HEK293 (cell line): Measurements from ENCODE around the gene PROSER3.

Experiments used
- HOXC10 ChIP-seq: sonication (generic); formaldehyde crosslinking; IDR thresholded peaks from 2 replicates; pipeline ENCODE4 v1.8.1; 2023; ENCODE audit warnings: mild to moderate bottlenecking, missing genetic modification reagents
- KLF7 ChIP-seq: fragments of 450-650 bp; formaldehyde crosslinking; IDR thresholded peaks from 2 replicates; pipeline ENCODE4 v1.5.1; 2016; ENCODE audit warnings: missing biosample characterization, missing genetic modification characterization, borderline replicate concordance
- SALL2 ChIP-seq: fragments of 450-650 bp; formaldehyde crosslinking; IDR thresholded peaks from 2 replicates; pipeline ENCODE4 v1.5.0; 2017; ENCODE audit warnings: missing biosample characterization, mild to moderate bottlenecking, missing genetic modification characterization, borderline replicate concordance
- SETDB1 ChIP-seq: IDR thresholded peaks from one replicate; pipeline ENCODE4 v1.6.1; 2017; ENCODE audit warnings: mild to moderate bottlenecking, low read length, moderate library complexity, mixed read lengths; ENCODE audit not compliant: insufficient read length
- SP7 ChIP-seq: fragments of 450-650 bp; formaldehyde crosslinking; IDR thresholded peaks from 2 replicates; pipeline ENCODE4 v1.5.1; 2016; ENCODE audit warnings: missing biosample characterization, missing genetic modification characterization
- ZBTB8A ChIP-seq: fragments of 450-650 bp; formaldehyde crosslinking; IDR thresholded peaks from 2 replicates; pipeline ENCODE4 v1.5.1; 2016; ENCODE audit warnings: missing biosample characterization, missing genetic modification characterization
- ZNF114 ChIP-seq: fragments of 450-650 bp; formaldehyde crosslinking; IDR thresholded peaks from 2 replicates; pipeline ENCODE4 v1.5.0; 2017; ENCODE audit warnings: missing biosample characterization, missing genetic modification characterization
- ZNF24 ChIP-seq: fragments of 450-650 bp; formaldehyde crosslinking; IDR thresholded peaks from 2 replicates; pipeline ENCODE4 v1.5.1; 2016; ENCODE audit warnings: missing biosample characterization, missing genetic modification characterization
- ZNF404 ChIP-seq: fragments of 450-650 bp; formaldehyde crosslinking; IDR thresholded peaks from 2 replicates; pipeline ENCODE4 v1.5.1; 2017; ENCODE audit warnings: missing biosample characterization, missing genetic modification characterization
- ZNF549 ChIP-seq: fragments of 450-650 bp; IDR thresholded peaks from 2 replicates; pipeline ENCODE4 v1.5.1; 2018; ENCODE audit warnings: missing biosample characterization, missing genetic modification characterization, mild to moderate bottlenecking, inconsistent platforms, moderate library complexity
- ZNF555 ChIP-seq: fragments of 450-650 bp; formaldehyde crosslinking; conservative IDR thresholded peaks from 2 replicates; pipeline ENCODE4 v1.5.1; 2017; ENCODE audit warnings: missing biosample characterization, mild to moderate bottlenecking, missing genetic modification characterization, inconsistent platforms
- ZNF596 ChIP-seq: fragments of 450-650 bp; IDR thresholded peaks from 2 replicates; pipeline ENCODE4 v1.5.0; 2018; ENCODE audit warnings: missing biosample characterization, mild to moderate bottlenecking, missing genetic modification characterization, moderate library complexity
- ZNF664 ChIP-seq: fragments of 450-650 bp; formaldehyde crosslinking; IDR thresholded peaks from 2 replicates; pipeline ENCODE4 v1.5.1; 2016; ENCODE audit warnings: missing biosample characterization, missing genetic modification characterization
- ZNF747 ChIP-seq: fragments of 450-650 bp; formaldehyde crosslinking; IDR thresholded peaks from 2 replicates; pipeline ENCODE4 v1.5.1; 2016; ENCODE audit warnings: missing biosample characterization, missing genetic modification characterization
- ZNF76 ChIP-seq: fragments of 450-650 bp; formaldehyde crosslinking; IDR thresholded peaks from 2 replicates; pipeline ENCODE4; 2016; ENCODE audit warnings: low read depth, missing biosample characterization, missing genetic modification characterization, borderline replicate concordance
- ZNF776 ChIP-seq: fragments of 450-650 bp; formaldehyde crosslinking; IDR thresholded peaks from 2 replicates; pipeline ENCODE4 v1.5.0; 2017; ENCODE audit warnings: missing biosample characterization, missing genetic modification characterization, borderline replicate concordance
- ZXDB ChIP-seq: fragments of 450-650 bp; formaldehyde crosslinking; IDR thresholded peaks from 2 replicates; pipeline ENCODE4 v1.5.1; 2016; ENCODE audit warnings: missing biosample characterization, missing genetic modification characterization
- TF ChIP-seq, protein P1 (sequence below): fragments of 450-650 bp; IDR thresholded peaks from 2 replicates; pipeline ENCODE4 v1.5.1; 2018; ENCODE audit warnings: missing biosample characterization, missing genetic modification characterization
- TF ChIP-seq, protein P2 (sequence below): fragments of 450-650 bp; formaldehyde crosslinking; IDR thresholded peaks from 2 replicates; pipeline ENCODE4 v1.5.1; 2017; ENCODE audit warnings: missing biosample characterization, missing genetic modification characterization
- TF ChIP-seq, protein P3 (sequence below): fragments of 450-650 bp; formaldehyde crosslinking; IDR thresholded peaks from 2 replicates; pipeline ENCODE4 v1.5.1; 2016; ENCODE audit warnings: missing biosample characterization, missing genetic modification characterization
- TF ChIP-seq, protein P4 (sequence below): fragments of 450-650 bp; formaldehyde crosslinking; IDR thresholded peaks from 2 replicates; pipeline ENCODE4 v1.5.1; 2016; ENCODE audit warnings: missing biosample characterization, missing genetic modification characterization
- TF ChIP-seq, protein P5 (sequence below): fragments of 450-650 bp; formaldehyde crosslinking; IDR thresholded peaks from 2 replicates; pipeline ENCODE4 v1.5.0; 2017; ENCODE audit warnings: missing biosample characterization, missing genetic modification characterization, borderline replicate concordance
- TF ChIP-seq, protein P6 (sequence below): fragments of 450-650 bp; formaldehyde crosslinking; IDR thresholded peaks from 2 replicates; pipeline ENCODE4 v1.5.1; 2016; ENCODE audit warnings: missing biosample characterization, missing genetic modification characterization
- TF ChIP-seq, protein P7 (sequence below): fragments of 450-650 bp; formaldehyde crosslinking; IDR thresholded peaks from 2 replicates; pipeline ENCODE4 v1.5.1; 2016; ENCODE audit warnings: missing biosample characterization, missing genetic modification characterization

Gene PROSER3

DNA sequence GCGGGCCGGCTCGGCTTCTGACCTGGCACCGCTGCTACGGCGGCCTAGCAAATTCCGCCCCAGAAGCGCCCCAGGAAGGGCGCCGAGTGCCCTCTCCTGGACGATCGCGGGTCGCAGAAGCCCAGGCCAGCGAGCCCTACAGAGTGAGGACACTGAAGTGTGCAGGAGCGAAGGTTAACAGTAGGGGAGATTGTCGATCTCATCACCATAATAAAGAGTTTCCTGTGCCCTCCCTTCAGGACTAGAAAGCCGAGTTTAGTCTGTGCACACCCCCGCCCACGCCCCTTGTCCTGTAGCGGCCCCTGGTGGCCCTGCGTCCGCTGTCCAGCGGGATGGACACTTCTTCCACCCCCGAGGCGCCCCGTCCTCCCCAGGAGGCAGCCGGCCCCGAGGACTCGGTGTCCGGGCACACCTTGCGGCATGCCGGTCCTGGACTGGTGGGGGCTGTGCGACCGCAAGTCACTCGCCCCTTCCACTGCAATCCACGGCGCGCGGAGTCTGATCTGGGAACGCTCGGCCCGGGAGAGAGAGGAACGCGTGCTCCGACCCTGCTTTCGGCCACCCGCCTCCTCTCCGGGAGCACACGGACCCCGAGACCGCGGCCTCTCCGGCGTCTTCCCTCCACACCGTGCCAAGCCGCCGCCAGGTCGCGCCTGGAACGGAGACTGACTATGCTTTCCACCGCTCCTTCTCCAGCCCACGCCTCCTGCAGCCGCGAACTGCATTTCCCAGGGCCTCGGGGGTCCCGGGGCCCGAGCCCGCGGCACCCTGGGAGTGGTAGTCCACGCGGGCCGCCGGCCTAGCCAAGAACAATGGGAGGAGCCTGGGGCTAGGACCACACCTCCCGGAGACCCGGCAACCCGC lies 40.9 kb upstream of the PROSER3 start (continued):
- TF ChIP-seq ZNF555 (tag by site-specific recombination) (no peak), ZNF114 (tag by site-specific recombination) (no peak), ZNF76 (tag by site-specific recombination) (peak; percentile 100), KLF7 (peak; percentile 88), ZNF747 (tag by site-specific recombination) (no peak), ZXDB (tag by site-specific recombination) (peak; percentile 99), SETDB1 (no peak), SP7 (tag by site-specific recombination) (peak; percentile 92), ZNF596 (tag by site-specific recombination) (0 out of 2 replicates have a peak, but pooled peaks have one; percentile 17), HOXC10 (CRISPR knock-in tag) (no peak), ZNF664 (tag by site-specific recombination) (no peak), SALL2 (tag by site-specific recombination) (no peak), ZNF776 (tag by site-specific recombination) (no peak), ZNF24 (tag by site-specific recombination) (peak; percentile 86), ZNF549 (tag by site-specific recombination) (no peak), ZNF404 (tag by site-specific recombination) (no peak), ZBTB8A (tag by site-specific recombination) (peak; percentile 98)
- TF ChIP-seq, protein P1, sequence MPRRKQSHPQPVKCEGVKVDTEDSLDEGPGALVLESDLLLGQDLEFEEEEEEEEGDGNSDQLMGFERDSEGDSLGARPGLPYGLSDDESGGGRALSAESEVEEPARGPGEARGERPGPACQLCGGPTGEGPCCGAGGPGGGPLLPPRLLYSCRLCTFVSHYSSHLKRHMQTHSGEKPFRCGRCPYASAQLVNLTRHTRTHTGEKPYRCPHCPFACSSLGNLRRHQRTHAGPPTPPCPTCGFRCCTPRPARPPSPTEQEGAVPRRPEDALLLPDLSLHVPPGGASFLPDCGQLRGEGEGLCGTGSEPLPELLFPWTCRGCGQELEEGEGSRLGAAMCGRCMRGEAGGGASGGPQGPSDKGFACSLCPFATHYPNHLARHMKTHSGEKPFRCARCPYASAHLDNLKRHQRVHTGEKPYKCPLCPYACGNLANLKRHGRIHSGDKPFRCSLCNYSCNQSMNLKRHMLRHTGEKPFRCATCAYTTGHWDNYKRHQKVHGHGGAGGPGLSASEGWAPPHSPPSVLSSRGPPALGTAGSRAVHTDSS, result peak; percentile 48; the same call in 1 of the 2 replicates
- TF ChIP-seq, protein P2, sequence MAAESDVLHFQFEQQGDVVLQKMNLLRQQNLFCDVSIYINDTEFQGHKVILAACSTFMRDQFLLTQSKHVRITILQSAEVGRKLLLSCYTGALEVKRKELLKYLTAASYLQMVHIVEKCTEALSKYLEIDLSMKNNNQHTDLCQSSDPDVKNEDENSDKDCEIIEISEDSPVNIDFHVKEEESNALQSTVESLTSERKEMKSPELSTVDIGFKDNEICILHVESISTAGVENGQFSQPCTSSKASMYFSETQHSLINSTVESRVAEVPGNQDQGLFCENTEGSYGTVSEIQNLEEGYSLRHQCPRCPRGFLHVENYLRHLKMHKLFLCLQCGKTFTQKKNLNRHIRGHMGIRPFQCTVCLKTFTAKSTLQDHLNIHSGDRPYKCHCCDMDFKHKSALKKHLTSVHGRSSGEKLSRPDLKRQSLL (tag by site-specific recombination), result no peak
- TF ChIP-seq, protein P3, sequence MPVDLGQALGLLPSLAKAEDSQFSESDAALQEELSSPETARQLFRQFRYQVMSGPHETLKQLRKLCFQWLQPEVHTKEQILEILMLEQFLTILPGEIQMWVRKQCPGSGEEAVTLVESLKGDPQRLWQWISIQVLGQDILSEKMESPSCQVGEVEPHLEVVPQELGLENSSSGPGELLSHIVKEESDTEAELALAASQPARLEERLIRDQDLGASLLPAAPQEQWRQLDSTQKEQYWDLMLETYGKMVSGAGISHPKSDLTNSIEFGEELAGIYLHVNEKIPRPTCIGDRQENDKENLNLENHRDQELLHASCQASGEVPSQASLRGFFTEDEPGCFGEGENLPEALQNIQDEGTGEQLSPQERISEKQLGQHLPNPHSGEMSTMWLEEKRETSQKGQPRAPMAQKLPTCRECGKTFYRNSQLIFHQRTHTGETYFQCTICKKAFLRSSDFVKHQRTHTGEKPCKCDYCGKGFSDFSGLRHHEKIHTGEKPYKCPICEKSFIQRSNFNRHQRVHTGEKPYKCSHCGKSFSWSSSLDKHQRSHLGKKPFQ, result peak; percentile 42; the same call in 1 of the 2 replicates
- TF ChIP-seq, protein P4, sequence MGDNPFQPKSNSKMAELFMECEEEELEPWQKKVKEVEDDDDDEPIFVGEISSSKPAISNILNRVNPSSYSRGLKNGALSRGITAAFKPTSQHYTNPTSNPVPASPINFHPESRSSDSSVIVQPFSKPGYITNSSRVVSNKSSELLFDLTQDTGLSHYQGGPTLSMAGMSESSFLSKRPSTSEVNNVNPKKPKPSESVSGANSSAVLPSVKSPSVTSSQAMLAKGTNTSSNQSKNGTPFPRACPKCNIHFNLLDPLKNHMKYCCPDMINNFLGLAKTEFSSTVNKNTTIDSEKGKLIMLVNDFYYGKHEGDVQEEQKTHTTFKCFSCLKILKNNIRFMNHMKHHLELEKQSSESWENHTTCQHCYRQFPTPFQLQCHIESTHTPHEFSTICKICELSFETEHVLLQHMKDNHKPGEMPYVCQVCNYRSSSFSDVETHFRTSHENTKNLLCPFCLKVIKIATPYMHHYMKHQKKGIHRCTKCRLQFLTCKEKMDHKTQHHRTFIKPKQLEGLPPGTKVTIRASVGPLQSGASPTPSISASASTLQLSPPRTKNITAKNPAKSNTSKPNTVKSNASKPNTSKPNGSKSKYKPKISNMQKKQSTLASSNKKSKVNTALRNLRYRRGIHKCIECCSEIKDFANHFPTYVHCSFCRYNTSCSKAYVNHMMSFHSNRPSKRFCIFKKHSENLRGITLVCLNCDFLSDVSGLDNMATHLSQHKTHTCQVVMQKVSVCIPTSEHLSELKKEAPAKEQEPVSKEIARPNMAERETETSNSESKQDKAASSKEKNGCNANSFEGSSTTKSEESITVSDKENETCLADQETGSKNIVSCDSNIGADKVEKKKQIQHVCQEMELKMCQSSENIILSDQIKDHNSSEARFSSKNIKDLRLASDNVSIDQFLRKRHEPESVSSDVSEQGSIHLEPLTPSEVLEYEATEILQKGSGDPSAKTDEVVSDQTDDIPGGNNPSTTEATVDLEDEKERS, result no peak
- TF ChIP-seq, protein P5, sequence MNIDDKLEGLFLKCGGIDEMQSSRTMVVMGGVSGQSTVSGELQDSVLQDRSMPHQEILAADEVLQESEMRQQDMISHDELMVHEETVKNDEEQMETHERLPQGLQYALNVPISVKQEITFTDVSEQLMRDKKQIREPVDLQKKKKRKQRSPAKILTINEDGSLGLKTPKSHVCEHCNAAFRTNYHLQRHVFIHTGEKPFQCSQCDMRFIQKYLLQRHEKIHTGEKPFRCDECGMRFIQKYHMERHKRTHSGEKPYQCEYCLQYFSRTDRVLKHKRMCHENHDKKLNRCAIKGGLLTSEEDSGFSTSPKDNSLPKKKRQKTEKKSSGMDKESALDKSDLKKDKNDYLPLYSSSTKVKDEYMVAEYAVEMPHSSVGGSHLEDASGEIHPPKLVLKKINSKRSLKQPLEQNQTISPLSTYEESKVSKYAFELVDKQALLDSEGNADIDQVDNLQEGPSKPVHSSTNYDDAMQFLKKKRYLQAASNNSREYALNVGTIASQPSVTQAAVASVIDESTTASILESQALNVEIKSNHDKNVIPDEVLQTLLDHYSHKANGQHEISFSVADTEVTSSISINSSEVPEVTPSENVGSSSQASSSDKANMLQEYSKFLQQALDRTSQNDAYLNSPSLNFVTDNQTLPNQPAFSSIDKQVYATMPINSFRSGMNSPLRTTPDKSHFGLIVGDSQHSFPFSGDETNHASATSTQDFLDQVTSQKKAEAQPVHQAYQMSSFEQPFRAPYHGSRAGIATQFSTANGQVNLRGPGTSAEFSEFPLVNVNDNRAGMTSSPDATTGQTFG (tag by site-specific recombination), result peak; percentile 40; the same call in 1 of the 2 replicates
- TF ChIP-seq, protein P6, sequence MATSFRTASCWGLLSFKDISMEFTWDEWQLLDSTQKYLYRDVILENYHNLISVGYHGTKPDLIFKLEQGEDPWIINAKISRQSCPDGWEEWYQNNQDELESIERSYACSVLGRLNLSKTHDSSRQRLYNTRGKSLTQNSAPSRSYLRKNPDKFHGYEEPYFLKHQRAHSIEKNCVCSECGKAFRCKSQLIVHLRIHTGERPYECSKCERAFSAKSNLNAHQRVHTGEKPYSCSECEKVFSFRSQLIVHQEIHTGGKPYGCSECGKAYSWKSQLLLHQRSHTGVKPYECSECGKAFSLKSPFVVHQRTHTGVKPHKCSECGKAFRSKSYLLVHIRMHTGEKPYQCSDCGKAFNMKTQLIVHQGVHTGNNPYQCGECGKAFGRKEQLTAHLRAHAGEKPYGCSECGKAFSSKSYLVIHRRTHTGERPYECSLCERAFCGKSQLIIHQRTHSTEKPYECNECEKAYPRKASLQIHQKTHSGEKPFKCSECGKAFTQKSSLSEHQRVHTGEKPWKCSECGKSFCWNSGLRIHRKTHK (tag by site-specific recombination), result no peak
- TF ChIP-seq, protein P7, sequence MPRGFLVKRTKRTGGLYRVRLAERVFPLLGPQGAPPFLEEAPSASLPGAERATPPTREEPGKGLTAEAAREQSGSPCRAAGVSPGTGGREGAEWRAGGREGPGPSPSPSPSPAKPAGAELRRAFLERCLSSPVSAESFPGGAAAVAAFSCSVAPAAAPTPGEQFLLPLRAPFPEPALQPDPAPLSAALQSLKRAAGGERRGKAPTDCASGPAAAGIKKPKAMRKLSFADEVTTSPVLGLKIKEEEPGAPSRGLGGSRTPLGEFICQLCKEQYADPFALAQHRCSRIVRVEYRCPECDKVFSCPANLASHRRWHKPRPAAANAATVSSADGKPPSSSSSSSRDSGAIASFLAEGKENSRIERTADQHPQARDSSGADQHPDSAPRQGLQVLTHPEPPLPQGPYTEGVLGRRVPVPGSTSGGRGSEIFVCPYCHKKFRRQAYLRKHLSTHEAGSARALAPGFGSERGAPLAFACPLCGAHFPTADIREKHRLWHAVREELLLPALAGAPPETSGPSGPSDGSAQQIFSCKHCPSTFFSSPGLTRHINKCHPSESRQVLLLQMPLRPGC (tag by site-specific recombination), result peak; percentile 48
